ENCODE data around the gene PRKCH.

The PRKCH gene

GRCh38 chr14:61360796-61361525 is 39.6 kb downstream of the PRKCH start:
- in situ Hi-C loops (cut with MboI; ENCODE audit: low sequenced_read_pairs), result no loop called here

- in situ Hi-C loops (cut with MboI; ENCODE audit: low sequenced_read_pairs), result no loop called here
Measured at GRCh38 chr14:61362072-61362750, 40.8 kb downstream of the PRKCH start.

GRCh38 chr14:61364243-61364642 is 42.9 kb downstream of the PRKCH start:
- in situ Hi-C loops (cut with MboI; ENCODE audit: low sequenced_read_pairs), result no loop called here

GRCh38 chr14:61365667-61366212 is 44.4 kb downstream of the PRKCH start:
- in situ Hi-C loops (cut with MboI; ENCODE audit: low sequenced_read_pairs), result no loop called here

GRCh38 chr14:61368114-61368710 is 46.8 kb downstream of the PRKCH start:
- in situ Hi-C loops (cut with MboI; ENCODE audit: low sequenced_read_pairs), result no loop called here

GRCh38 chr14:61368781-61369453 is 47.5 kb downstream of the PRKCH start:
- in situ Hi-C loops (cut with MboI; ENCODE audit: low sequenced_read_pairs), result no loop called here

GRCh38 chr14:61369454-61369810 is 48.1 kb downstream of the PRKCH start:
- in situ Hi-C loops (cut with MboI; ENCODE audit: low sequenced_read_pairs), result no loop called here

- in situ Hi-C loops (cut with MboI; ENCODE audit: low sequenced_read_pairs), result no loop called here
Measured at GRCh38 chr14:61372379-61372778, 51.0 kb downstream of the PRKCH start.

- in situ Hi-C loops (cut with MboI; ENCODE audit: low sequenced_read_pairs), result no loop called here
Measured at GRCh38 chr14:61372842-61373555, 51.6 kb downstream of the PRKCH start.

- in situ Hi-C loops (cut with MboI; ENCODE audit: low sequenced_read_pairs), result no loop called here
Measured at GRCh38 chr14:61374284-61374683, 52.9 kb downstream of the PRKCH start.

GRCh38 chr14:61375218-61375617 is 53.8 kb downstream of the PRKCH start:
- in situ Hi-C loops (cut with MboI; ENCODE audit: low sequenced_read_pairs), result no loop called here

GRCh38 chr14:61376314-61376713 is 54.9 kb downstream of the PRKCH start:
- in situ Hi-C loops (cut with MboI; ENCODE audit: low sequenced_read_pairs), result no loop called here

GRCh38 chr14:61377749-61378148 is 56.4 kb downstream of the PRKCH start:
- in situ Hi-C loops (cut with MboI; ENCODE audit: low sequenced_read_pairs), result no loop called here

GRCh38 chr14:61379639-61380184 is 58.3 kb downstream of the PRKCH start:
- in situ Hi-C loops (cut with MboI; ENCODE audit: low sequenced_read_pairs), result no loop called here

- in situ Hi-C loops (cut with MboI; ENCODE audit: low sequenced_read_pairs), result no loop called here
Measured at GRCh38 chr14:61380984-61381383, 59.6 kb downstream of the PRKCH start.

GRCh38 chr14:61381553-61381952 is 60.2 kb downstream of the PRKCH start:
- in situ Hi-C loops (cut with MboI; ENCODE audit: low sequenced_read_pairs), result no loop called here

- in situ Hi-C loops (cut with MboI; ENCODE audit: low sequenced_read_pairs), result no loop called here
Measured at GRCh38 chr14:61382842-61383241, 61.5 kb downstream of the PRKCH start.

- in situ Hi-C loops (cut with MboI; ENCODE audit: low sequenced_read_pairs), result no loop called here
Measured at GRCh38 chr14:61385002-61385685, 63.8 kb downstream of the PRKCH start.

GRCh38 chr14:61386173-61386772 is 64.9 kb downstream of the PRKCH start:
- in situ Hi-C loops (cut with MboI; ENCODE audit: low sequenced_read_pairs), result no loop called here
